Vagina (tissue), 2 donors: Measurements from ENCODE around the gene FLYWCH1. TPM values are rescaled to one million over a fixed set of nuclear protein-coding genes. Genes with fewer than 3 reads are reported as not detected.
"Not testable (repeated sequence)": the region's sequence is repeated elsewhere in the genome, so short reads cannot be mapped to it uniquely, and the experiment has no call there.

ENCODE experiments used
- DNase-seq, 2 donors: peaks; one replicate each; pipeline ENCODE4 v3.0.0-alpha.2; 2017; ENCODE audit errors: extremely low spot score in 2 of 2
- H3K27ac ChIP-seq: fragments of 200-600 bp; sonication (generic); one replicate; pipeline ENCODE4 v1.5.1; 2019
- H3K27me3 ChIP-seq: fragments of 200-600 bp; sonication (generic); one replicate; pipeline ENCODE4 v1.5.1; 2019
- H3K36me3 ChIP-seq, 2 donors: fragments of 200-600 bp; sonication (generic); one replicate each; pipeline ENCODE4 v1.5.1; 2017 to 2019
- H3K4me1 ChIP-seq: fragments of 200-600 bp; sonication (generic); one replicate; pipeline ENCODE4 v1.5.1; 2019
- H3K4me3 ChIP-seq, 2 donors: fragments of 200-600 bp; sonication (generic); 1 replicate in 1 of 2; 2 replicates in 1 of 2; pipeline ENCODE4 v1.5.1; 2016 to 2019
- H3K9me3 ChIP-seq: fragments of 200-600 bp; sonication (generic); one replicate; pipeline ENCODE4 v1.5.1; 2019
- POLR2A ChIP-seq, 2 donors: fragments of 450-650 bp; IDR thresholded peaks; one replicate each; pipeline ENCODE4 v1.6.1; 2017; ENCODE audit warnings: antibody characterized with exemption in 2 of 2, mild to moderate bottlenecking in 2 of 2, moderate library complexity in 2 of 2
- POLR2AphosphoS5 ChIP-seq, 2 donors: sonication (generic); formaldehyde crosslinking; IDR thresholded peaks; one replicate each; pipeline ENCODE4 v1.9.0; 2017; ENCODE audit warnings: antibody characterized with exemption in 2 of 2, mild to moderate bottlenecking in 2 of 2, low read depth in 1 of 2; ENCODE audit not compliant: insufficient read depth in 1 of 2
- intact Hi-C: fragments of 100-400 bp; cut with DNase I; formaldehyde crosslinking; loops from one replicate; pipeline ENCODE4 v1.15.1; 2023
- total RNA-seq: library from RNA; depleted of rRNA; stranded (reverse); fragments of >200 nt; gene quantifications from one replicate; pipeline ENCODE4 v1.2.3, GENCODE V29; 2016
- TF ChIP-seq, protein P1 (sequence below), 3 experiments: fragments of 450-650 bp in 2 of 3; fragments of 200-600 bp in 1 of 3; sonication (generic) in 1 of 3; IDR thresholded peaks; one replicate each; pipeline ENCODE4 v1.5.1; 2017 to 2019; ENCODE audit warnings: antibody characterized with exemption in 3 of 3, mild to moderate bottlenecking in 2 of 3, moderate library complexity in 2 of 3

Gene FLYWCH1
- total RNA-seq, 1 donor from 2014 or later, result 32.9 TPM

DNA sequence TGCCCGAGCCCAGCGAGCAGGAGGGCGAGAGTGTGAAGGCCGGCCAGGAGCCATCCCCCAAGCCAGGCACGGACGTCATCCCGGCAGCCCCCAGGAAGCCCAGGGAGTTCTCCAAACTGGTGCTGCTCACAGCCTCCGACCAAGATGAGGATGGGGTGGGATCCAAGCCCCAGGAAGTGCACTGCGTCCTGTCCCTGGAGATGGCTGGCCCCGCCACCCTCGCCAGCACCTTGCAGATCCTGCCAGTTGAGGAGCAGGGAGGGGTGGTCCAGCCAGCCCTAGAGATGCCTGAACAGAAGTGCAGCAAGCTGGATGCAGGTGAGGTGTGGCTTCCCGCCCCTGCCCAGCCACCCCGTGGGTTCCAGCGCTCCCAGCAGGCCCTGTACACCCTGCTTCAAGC is 18.0 kb downstream of the FLYWCH1 start:
- no peak for DNase-seq
- Histone ChIP-seq H3K27ac (no peak overlapping the region), H3K27me3 (no peaks in the 10 kb centered on the region), H3K9me3 (no peaks in the 10 kb centered on the region), H3K4me1 (peaks cover 22% of the 10 kb centered on the region), H3K36me3 (peaks cover 0 to 33% of the 10 kb centered on the region in 2 donors), H3K4me3 (no peak overlapping the region)
- intact Hi-C loops, result no loop called here
- TF ChIP-seq POLR2A (IDR thresholded peaks at IDR 0.05) (no peak), POLR2AphosphoS5 (IDR thresholded peaks at IDR 0.05; ENCODE audit: insufficient read depth in 1 of 2, low read depth in 1 of 2) (no peak)
- TF ChIP-seq, protein P1, sequence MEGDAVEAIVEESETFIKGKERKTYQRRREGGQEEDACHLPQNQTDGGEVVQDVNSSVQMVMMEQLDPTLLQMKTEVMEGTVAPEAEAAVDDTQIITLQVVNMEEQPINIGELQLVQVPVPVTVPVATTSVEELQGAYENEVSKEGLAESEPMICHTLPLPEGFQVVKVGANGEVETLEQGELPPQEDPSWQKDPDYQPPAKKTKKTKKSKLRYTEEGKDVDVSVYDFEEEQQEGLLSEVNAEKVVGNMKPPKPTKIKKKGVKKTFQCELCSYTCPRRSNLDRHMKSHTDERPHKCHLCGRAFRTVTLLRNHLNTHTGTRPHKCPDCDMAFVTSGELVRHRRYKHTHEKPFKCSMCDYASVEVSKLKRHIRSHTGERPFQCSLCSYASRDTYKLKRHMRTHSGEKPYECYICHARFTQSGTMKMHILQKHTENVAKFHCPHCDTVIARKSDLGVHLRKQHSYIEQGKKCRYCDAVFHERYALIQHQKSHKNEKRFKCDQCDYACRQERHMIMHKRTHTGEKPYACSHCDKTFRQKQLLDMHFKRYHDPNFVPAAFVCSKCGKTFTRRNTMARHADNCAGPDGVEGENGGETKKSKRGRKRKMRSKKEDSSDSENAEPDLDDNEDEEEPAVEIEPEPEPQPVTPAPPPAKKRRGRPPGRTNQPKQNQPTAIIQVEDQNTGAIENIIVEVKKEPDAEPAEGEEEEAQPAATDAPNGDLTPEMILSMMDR (IDR thresholded peaks at IDR 0.05), result no peak

DNA sequence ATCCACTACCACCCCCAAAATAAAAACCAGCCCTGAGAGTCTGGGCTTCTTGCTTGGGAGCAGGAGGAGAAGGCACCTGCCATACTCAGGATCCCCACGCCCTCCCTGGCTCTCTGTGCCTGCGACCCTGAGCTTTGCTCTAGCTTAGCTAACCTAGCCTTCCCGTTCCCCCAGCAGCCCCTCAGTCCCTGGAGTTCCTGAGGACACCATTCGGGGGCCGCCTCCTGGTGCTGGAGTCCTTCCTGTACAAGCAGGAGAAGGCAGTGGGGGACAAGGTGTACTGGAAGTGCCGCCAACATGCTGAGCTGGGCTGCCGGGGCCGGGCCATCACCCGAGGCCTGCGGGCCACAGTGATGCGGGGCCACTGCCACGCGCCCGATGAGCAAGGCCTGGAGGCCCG is 18.5 kb downstream of the FLYWCH1 start:
- DNase-seq, result no peak
- Histone ChIP-seq H3K9me3 (no peaks in the 10 kb centered on the region), H3K27ac (no peak overlapping the region), H3K36me3 (peaks cover 0 to 36% of the 10 kb centered on the region in 2 donors), H3K4me3 (no peak overlapping the region), H3K27me3 (no peaks in the 10 kb centered on the region), H3K4me1 (peaks cover 16% of the 10 kb centered on the region)
- TF ChIP-seq POLR2AphosphoS5 (IDR thresholded peaks at IDR 0.05; ENCODE audit: insufficient read depth in 1 of 2, low read depth in 1 of 2) (no peak), POLR2A (IDR thresholded peaks at IDR 0.05) (no peak)
- TF ChIP-seq, protein P1 (IDR thresholded peaks at IDR 0.05), result no peak
- intact Hi-C loops, result no loop called here

DNA sequence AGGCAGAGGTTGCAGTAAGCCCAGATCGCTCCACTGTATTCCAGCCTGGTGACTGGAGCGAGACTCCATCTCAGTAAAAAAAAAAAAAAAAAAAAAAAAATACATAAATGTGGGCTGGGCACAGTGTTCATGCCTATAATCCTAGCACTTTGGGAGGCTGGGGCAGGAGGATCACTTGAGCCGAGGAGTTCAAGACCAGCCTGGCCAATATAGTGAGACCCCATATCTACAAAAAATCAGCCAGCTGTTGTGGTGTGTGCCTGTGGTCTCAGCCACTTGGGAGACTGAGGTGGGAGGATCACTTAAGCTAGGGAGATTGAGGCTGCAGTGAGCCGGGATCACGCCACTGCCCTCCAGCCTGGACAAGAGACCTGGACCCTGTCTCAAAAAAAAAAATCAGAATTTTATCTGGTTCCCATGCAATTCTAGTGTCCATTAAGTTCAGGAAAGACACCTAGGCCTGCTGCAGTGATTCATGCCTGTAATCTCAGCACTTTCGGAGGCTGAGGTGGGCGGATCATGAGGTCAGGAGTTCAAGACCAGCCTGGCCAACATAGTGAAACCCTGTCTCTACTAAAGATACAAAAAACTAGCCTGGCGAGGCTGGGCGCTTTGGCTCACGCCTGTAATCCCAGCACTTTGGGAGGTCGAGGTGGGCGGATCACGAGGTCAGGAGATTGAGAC is 19.6 kb downstream of the FLYWCH1 start:
- H3K36me3 ChIP-seq, result peaks cover 0 to 48% of the 10 kb centered on the region in 2 donors
- H3K9me3 ChIP-seq, intact Hi-C loops, DNase-seq, H3K4me3 ChIP-seq, H3K4me1 ChIP-seq, H3K27ac ChIP-seq, H3K27me3 ChIP-seq: not testable (repeated sequence)

DNA sequence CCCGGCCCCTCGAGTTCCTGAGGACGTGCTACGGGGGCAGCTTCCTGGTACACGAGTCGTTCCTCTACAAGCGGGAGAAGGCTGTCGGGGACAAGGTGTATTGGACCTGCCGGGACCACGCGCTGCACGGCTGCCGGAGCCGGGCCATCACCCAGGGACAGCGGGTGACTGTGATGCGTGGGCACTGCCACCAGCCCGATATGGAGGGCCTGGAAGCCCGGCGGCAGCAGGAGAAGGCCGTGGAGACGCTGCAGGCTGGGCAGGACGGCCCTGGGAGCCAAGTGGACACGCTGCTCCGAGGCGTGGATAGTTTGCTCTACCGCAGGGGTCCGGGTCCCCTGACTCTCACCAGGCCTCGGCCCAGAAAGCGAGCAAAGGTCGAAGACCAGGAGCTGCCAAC is 21.4 kb downstream of the FLYWCH1 start:
- Histone ChIP-seq H3K4me3 (no peak overlapping the region), H3K27ac (no peak overlapping the region), H3K36me3 (peaks cover 0 to 65% of the 10 kb centered on the region in 2 donors), H3K27me3 (no peaks in the 10 kb centered on the region), H3K4me1 (no peaks in the 10 kb centered on the region), H3K9me3 (no peaks in the 10 kb centered on the region)
- intact Hi-C loops, result no loop called here
- TF ChIP-seq POLR2AphosphoS5 (IDR thresholded peaks at IDR 0.05; ENCODE audit: insufficient read depth in 1 of 2, low read depth in 1 of 2) (no peak), POLR2A (IDR thresholded peaks at IDR 0.05) (no peak)
- TF ChIP-seq, protein P1 (IDR thresholded peaks at IDR 0.05), result no peak
- no peak for DNase-seq

DNA sequence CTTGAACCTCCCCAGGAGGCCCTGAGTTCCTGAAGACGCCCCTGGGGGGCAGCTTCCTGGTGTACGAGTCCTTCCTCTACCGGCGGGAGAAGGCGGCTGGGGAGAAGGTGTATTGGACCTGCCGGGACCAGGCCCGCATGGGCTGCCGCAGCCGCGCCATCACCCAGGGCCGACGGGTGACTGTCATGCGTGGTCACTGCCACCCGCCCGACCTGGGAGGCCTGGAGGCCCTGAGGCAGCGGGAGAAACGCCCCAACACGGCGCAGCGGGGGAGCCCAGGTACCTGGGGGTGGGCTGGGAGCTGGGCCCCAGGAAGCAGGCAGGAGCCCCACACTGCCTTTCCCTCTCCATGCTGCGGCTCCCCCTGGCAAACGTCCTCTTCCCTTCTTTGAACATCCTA is 22.0 kb downstream of the FLYWCH1 start:
- Histone ChIP-seq H3K36me3 (peaks cover 0 to 71% of the 10 kb centered on the region in 2 donors), H3K4me3 (no peak overlapping the region), H3K27ac (no peak overlapping the region), H3K27me3 (no peaks in the 10 kb centered on the region), H3K9me3 (no peaks in the 10 kb centered on the region), H3K4me1 (no peaks in the 10 kb centered on the region)
- intact Hi-C loops, result no loop called here
- TF ChIP-seq, protein P1 (IDR thresholded peaks at IDR 0.05), result no peak
- DNase-seq, result no peak
